Measurements from ENCODE around the gene HOOK2. TPM values are rescaled to one million over a fixed set of nuclear protein-coding genes. Genes with fewer than 3 reads are reported as not detected.

Gene HOOK2
- total and polyA plus RNA-seq, 2 of the 8 experiments (the other 6 are each of a cell fraction or from before 2014, with no cell fraction given): 23.8 to 63.2 TPM

GRCh38 chr19:12767666-12768065 is 7.7 kb downstream of the HOOK2 start:
- Histone ChIP-seq H3K18ac (ENCODE audit: extremely low read depth, low read length) (no peak overlapping the region), H3K4me1 (replicated peaks in 1 of 4; ENCODE audit: control insufficient read depth in 3 of 4, insufficient read depth in 4 of 4, low read length in 3 of 4) (peaks cover 0 to 8% (median 4%) of the 10 kb centered on the region in 4 experiments; a peak in 6 of 7 replicates), H3K79me2 (ENCODE audit: control insufficient read depth in 1 of 2, insufficient read depth in 2 of 2, low read length in 2 of 2) (no peaks in the 10 kb centered on the region), H3K9me3 (ENCODE audit: insufficient read depth in 2 of 2, low read depth in 1 of 2, low read length in 1 of 2) (no peaks in the 10 kb centered on the region), H3K27me3 (replicated peaks in 1 of 4; ENCODE audit: control insufficient read depth in 3 of 4, extremely low read depth in 1 of 4, insufficient read depth in 3 of 4, low read length in 3 of 4) (no peaks in the 10 kb centered on the region), H2BK120ac (replicated peaks; ENCODE audit: low read depth, low read length) (no peak overlapping the region), H3K23me2 (ENCODE audit: low read depth, low read length) (no peaks in the 10 kb centered on the region), H2AK5ac (ENCODE audit: low read depth, low read length) (no peak overlapping the region), H3K56ac (replicated peaks; ENCODE audit: insufficient read length, low read depth, low read length) (no peak overlapping the region), H3K27ac (ENCODE audit: low read depth, low read length) (no peak overlapping the region), H3K36me3 (ENCODE audit: control insufficient read depth in 2 of 4, insufficient read depth in 4 of 4, low read length in 3 of 4) (peaks cover 4 to 48% (median 27%) of the 10 kb centered on the region in 4 experiments), H2BK5ac (ENCODE audit: low read depth, low read length) (no peak overlapping the region), H3K4me3 (ENCODE audit: extremely low read depth in 1 of 4, insufficient read depth in 2 of 4, low read depth in 3 of 4, low read length in 4 of 4) (no peak overlapping the region), H4K5ac (ENCODE audit: insufficient read length, low read depth, low read length) (no peak overlapping the region), H4K91ac (replicated peaks; ENCODE audit: insufficient read length, low read length) (no peak overlapping the region), H2AFZ (ENCODE audit: low read length) (no peak overlapping the region), H3K4ac (replicated peaks; ENCODE audit: insufficient read length, low read depth, low read length) (no peak overlapping the region), H3K9ac (replicated peaks in 1 of 4; ENCODE audit: extremely low read depth in 1 of 4, low read depth in 3 of 4, low read length in 3 of 4) (no peak overlapping the region), H4K20me1 (replicated peaks in 1 of 2; ENCODE audit: control insufficient read depth in 1 of 2, insufficient read depth in 2 of 2, low read length in 2 of 2) (peaks cover 1 to 4% of the 10 kb centered on the region in 2 experiments), H3K23ac (ENCODE audit: insufficient read length) (no peak overlapping the region), H2BK12ac (ENCODE audit: low read depth, low read length) (no peak overlapping the region), H2BK20ac (ENCODE audit: low read length) (no peak overlapping the region), H4K8ac (ENCODE audit: extremely low read depth, insufficient read depth, low read length) (no peak overlapping the region), H3K4me2 (ENCODE audit: insufficient read depth in 1 of 2, low read depth in 2 of 2, low read length in 2 of 2) (no peak overlapping the region), H3K14ac (ENCODE audit: insufficient read length) (no peak overlapping the region), H2BK15ac (ENCODE audit: low read length) (no peak overlapping the region), H3K79me1 (ENCODE audit: low read depth, low read length) (no peaks in the 10 kb centered on the region)
- no peak for DNase-seq (ENCODE audit: low read depth in 1 of 2, low spot score in 2 of 2)
- no peak for FAIRE-seq
- ChIA-PET POLR2A (ENCODE audit: partially characterized antibody) (interaction anchor here (0.9 to 9.2 kb wide), 7 partner anchors 10 to 97 kb away, joined by 3 to 70 read pairs (median 6); partner anchors contain the start of genes BEST2, GET3, PRDX2 and THSD8), CTCF (ENCODE audit: partially characterized antibody) (interaction anchor here (0.6 to 17.5 kb wide), 6 partner anchors 6 to 80 kb away, joined by 3 to 288 read pairs (median 10); partner anchors contain the start of genes HOOK2, JUNB, PRDX2 and RNASEH2A)
- WGBS, 2 experiments (ENCODE audit: extremely low coverage in 1 of 2, insufficient coverage in 1 of 2, insufficient read length in 1 of 2, insufficient replicate concordance in 2 of 2, low coverage in 1 of 2, low lambda C conversion rate in 2 of 2, missing lambda C conversion rate in 1 of 2): 96% methylated on average over 15 of the region's 15 CpGs; no CpG with 5 or more reads in 1 of the 2 experiments
- no peak for TF ChIP-seq SRF (IDR thresholded peaks at IDR 0.05; ENCODE audit: low read depth, low read length)
- no peak for TF ChIP-seq TEAD4 (IDR thresholded peaks at IDR 0.05; ENCODE audit: low read depth, low read length)
- TF ChIP-seq CHD2 (IDR thresholded peaks at IDR 0.05; ENCODE audit: low read length): no peak
- TF ChIP-seq CBX8 (IDR thresholded peaks at IDR 0.05; ENCODE audit: borderline replicate concordance, low read depth, low read length): no peak
- TF ChIP-seq SIN3A (conservative IDR thresholded peaks at IDR 0.05 in 1 of 2, IDR thresholded peaks at IDR 0.05 in 1 of 2; ENCODE audit: low read depth in 1 of 2, low read length in 2 of 2): no peak
- no peak for TF ChIP-seq JUND (IDR thresholded peaks at IDR 0.05; ENCODE audit: low read length)
- no peak for TF ChIP-seq MAFK (IDR thresholded peaks at IDR 0.05; ENCODE audit: low read depth, low read length)
- TF ChIP-seq SP2 (IDR thresholded peaks at IDR 0.05; ENCODE audit: low read length): no peak
- no peak for TF ChIP-seq YY1 (IDR thresholded peaks at IDR 0.05; ENCODE audit: low read depth, low read length)
- no peak for TF ChIP-seq NANOG (IDR thresholded peaks at IDR 0.05; ENCODE audit: insufficient read depth, low read depth, low read length, poor library complexity, severe bottlenecking)
- no peak for TF ChIP-seq TAF1 (IDR thresholded peaks at IDR 0.05; ENCODE audit: low read depth, low read length)
- no peak for TF ChIP-seq ATF3 (IDR thresholded peaks at IDR 0.05; ENCODE audit: insufficient read depth, low read depth, low read length)
- no peak for TF ChIP-seq SAP30 (IDR thresholded peaks at IDR 0.05; ENCODE audit: insufficient read depth, insufficient replicate concordance, low read length)
- TF ChIP-seq RBBP5 (IDR thresholded peaks at IDR 0.05; ENCODE audit: borderline replicate concordance, low read depth, low read length): no peak
